ENCODE data around the gene NEIL3. TPM values are rescaled to one million over a fixed set of nuclear protein-coding genes. Genes with fewer than 3 reads are reported as not detected.
"Not testable (repeated sequence)": the region's sequence is repeated elsewhere in the genome, so short reads cannot be mapped to it uniquely, and the experiment has no call there.

NEIL3 gene
- polyA plus RNA-seq, 1 donor: 3.0 TPM

DNA sequence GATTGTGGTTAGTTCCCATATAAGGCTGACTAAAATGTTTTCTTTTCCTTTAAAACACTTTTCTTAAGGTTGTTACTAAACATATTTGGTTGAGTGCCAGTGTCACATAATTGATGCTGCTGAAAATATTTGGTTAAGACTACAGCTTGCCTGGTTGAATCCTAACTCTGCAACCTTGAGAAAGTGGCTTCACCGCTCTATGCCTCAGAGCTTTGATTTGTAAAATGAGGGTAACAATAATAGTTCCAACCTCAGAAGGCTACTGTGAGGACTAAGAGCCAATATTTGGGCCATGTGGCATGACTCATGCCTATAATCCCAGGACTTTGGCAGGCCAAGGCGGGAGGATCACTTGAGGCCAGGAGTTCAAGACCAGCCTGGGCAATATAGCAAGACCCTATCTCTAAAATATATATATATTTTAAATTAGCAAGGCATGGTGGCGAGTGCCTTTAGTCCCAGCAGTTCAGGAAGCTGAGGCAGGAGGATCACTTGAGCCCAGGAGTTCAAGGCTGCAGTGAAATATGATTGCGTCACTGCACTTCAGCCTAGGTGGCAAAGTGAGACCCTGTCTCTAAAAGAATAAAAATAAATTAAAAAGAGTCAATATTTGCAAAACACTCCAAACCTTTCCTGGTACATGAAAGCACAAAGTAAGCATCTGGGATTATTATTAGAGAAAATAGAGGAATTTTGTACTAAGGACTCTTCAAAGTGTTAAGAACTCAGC lies 7.1 kb upstream of the NEIL3 start:
- no peak for DNase-seq

- DNase-seq: no peak
Measured at GRCh38 chr4:177304094-177304493, 5.6 kb upstream of the NEIL3 start.

DNA sequence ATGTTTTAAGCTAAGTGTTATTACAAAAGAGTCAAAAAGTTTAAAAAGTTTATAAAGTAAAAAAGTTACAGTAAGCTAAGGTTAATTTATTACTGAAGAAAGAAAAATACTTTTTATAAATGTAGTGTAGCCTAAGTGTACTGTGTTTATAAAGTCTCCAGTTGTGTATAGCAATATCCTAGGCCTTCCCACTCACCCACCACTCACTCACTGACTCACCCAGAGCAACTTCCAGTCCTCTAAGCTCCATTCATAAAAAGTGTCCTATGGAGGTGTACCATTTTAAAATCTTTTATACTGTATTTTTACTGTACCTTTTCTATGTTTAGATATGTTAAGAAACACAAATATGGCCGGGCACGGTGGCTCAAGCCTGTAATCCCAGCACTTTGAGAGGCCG lies 4.8 kb upstream of the NEIL3 start:
- DNase-seq: not testable (repeated sequence)

GRCh38 chr4:177308125-177308524 lies 1.5 kb upstream of the NEIL3 start:
- no peak for DNase-seq

DNA sequence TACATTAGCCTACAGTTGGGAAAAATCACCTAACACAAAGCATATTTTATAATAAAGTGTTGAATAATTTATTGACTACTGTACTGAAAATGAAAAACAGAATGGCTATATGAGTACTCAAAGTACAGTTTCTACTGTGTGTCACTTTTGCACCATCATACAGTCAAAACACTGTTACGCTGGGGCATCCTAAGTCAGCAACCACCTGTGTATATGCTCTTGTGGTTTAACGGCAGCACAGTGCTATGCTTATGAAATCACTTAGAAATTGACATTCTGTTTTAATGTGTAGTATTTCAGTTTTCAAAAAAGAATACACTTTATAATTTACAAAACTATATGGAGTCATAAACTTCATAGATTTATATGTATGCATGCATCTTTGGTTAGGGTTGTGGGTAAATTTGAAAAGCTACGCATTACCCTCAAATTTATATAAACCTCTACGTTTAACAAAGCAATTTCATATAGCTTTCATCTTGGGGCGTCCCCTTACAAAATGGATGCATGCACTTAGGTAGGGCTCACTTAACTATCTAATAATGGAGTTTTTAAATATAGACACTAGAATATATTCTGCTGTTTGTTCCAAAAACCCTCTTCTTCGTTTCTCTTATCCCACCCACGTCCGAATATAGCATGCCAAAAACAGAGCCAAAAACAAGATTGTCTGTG lies 690 bp upstream of the NEIL3 start:
- no peak for DNase-seq

GRCh38 chr4:177311589-177311988 lies 1.9 kb downstream of the NEIL3 start:
- no peak for DNase-seq

- DNase-seq: no peak
Measured at GRCh38 chr4:177313263-177313662, 3.6 kb downstream of the NEIL3 start.

DNA sequence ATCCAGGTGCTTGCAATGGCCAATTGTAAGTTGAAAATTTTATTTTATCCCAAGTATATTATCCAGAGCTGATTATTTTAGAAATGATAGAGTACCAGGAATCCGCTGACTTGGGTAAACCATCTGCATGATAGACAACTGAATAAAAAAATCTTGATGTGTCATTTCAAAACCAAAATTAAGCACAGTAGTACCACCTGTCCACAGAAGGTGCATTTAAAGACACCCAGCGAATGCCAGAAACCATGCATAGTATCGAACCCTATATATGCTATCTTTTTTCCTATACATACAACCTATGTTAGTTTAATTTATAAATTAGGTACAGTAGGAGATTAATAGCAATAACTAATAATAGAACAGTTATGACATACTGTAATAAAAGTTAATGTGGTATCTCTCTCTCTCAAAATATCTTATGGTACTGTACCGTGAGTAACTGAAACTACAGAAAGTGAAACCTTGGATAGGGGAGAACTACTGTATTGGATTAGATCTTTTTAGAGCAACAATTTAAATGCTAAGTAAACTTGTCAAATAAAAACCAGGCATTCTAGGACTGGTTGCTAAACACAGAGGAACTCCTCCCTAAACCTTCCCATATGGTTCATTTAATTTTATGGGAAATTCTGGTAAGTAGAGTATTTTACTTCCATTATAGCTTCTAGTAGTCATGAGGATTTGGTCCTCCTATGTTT lies 6.2 kb downstream of the NEIL3 start:
- no peak for DNase-seq

DNA sequence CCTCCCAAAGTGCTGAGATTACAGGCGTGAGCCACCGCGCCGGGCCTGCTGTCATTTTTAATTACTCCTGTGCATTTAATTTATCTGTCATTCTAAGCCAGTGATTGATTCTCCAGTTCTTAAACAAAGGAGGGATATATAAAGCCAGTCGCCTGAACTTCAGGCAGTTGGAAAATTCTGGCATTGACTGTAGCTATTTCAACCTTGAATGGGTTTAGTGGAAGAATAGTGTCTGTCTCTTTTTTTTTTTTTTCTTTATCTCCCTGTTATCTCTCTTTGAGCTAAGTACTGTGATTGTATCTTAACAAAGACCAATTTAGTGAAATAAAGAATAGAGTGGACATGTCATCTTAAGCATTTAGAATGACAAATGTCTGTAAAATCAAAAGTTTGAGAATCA lies 11.0 kb downstream of the NEIL3 start:
- DNase-seq: no peak

- no peak for DNase-seq
Measured at GRCh38 chr4:177321647-177322046, 12.0 kb downstream of the NEIL3 start.

DNA sequence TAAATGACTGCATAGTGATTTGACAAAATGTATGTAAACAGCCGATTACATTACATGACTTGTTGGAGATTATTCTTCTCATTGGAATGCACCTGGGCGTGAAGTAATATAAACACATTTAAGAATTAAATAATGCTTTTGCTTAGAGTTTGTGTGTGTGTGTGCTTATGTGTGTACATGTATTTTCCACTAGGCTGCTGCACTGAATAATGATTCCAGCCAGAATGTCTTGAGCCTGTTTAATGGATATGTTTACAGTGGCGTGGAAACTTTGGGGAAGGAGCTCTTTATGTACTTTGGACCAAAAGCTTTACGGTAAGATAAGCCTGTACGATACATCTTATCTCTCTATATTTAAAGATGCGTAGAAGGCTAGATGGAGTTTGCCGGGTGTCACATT lies 12.6 kb downstream of the NEIL3 start:
- DNase-seq: no peak

DNA sequence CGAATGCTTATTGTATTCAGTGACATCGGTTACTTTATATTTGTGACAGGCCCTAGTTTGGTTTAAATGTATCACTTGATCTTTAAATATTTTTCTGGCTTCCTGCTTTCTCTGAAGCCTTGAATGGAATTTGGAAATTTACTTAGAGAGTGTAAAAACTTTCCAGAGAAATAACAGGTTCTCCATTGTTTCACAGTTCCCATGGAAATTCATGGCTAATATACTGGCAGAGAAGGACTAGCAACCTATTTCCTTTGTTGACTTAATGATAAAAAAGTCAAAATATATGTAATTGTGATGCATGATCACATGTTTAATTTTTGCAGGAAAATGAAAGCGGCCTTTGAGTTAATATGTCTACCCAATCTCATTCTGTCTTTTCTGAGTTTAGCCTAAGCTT lies 13.2 kb downstream of the NEIL3 start:
- peak; percentile 12 for DNase-seq

DNA sequence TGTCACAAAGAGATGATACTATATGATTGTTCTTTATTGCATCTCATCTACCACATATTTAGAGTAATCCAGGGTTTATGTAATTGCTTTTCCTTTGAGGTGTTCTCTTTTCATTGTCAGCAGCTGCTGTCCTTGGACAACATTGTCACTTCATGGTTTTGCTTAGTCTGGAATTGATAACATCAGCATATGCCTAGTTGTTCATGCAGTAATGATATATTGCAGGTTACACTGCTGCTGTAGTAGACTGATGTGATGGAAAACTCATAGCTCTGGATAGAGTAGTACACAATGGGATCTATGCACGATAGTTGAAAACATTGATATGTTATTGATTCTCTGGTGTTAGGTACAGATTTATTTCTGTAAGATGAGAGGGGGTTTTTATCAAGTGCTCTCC lies 13.7 kb downstream of the NEIL3 start:
- DNase-seq: no peak

GRCh38 chr4:177332119-177332518 lies 22.4 kb downstream of the NEIL3 start:
- DNase-seq: no peak

DNA sequence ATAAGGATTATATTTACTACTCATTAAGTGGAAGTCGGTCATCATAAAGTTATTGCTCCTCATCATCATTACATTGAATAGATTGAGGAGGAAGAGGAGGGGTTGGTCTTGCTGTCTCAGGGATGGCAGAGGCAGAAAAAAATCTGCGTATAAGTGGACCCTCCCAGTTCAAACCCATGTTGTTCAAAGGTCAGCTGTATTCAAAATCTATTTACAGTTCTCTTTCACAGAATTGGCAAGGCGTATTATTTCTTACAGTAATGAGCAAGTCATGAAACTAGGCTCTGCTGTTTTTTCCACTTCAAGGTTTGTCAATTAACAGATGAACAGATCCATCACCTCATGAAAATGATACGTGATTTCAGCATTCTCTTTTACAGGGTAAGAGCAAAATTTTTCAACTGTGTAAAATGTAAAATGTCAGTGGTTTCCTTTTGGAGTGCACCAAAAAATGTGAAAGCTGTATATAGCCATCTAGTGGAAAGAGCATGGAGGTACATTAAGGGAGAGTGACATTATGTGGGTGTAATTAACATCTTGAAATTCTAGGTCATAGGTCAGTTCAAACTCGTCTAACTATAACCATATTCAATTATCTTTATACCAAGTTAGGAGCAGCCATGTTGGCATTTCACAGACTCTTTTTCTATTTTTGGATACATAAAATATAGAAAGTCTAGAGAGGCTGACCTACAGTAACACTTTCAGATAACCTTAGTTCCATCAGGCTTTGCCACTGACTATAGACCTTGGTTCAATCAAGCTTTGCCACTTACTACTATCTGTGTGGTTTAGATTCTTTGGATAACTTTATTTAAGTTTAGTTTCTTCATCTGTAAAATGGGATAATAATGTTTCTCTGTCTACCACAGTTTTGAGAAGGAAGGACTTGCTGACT lies 30.1 kb downstream of the NEIL3 start:
- DNase-seq: no peak

- no peak for DNase-seq
Measured at GRCh38 chr4:177348348-177348747, 38.7 kb downstream of the NEIL3 start.

DNA sequence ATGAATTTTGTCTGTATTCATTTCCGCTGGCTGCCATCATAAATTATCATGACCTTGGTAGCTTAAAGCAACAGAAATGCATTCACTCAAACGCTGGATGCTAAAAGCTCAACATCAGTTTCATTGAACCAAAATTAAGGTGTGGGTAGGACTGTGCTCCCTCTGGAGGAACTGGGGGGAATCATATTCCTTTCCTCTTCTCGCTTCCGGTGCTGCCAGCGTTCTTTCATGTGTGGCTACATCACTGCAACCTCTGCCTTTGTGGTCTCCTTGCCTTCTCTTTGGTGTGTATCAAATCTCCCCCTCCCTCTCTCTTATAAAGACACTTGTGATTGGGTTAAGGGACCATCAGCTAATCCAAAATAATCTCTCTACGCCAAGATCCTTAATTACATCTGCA lies 39.5 kb downstream of the NEIL3 start:
- no peak for DNase-seq

DNA sequence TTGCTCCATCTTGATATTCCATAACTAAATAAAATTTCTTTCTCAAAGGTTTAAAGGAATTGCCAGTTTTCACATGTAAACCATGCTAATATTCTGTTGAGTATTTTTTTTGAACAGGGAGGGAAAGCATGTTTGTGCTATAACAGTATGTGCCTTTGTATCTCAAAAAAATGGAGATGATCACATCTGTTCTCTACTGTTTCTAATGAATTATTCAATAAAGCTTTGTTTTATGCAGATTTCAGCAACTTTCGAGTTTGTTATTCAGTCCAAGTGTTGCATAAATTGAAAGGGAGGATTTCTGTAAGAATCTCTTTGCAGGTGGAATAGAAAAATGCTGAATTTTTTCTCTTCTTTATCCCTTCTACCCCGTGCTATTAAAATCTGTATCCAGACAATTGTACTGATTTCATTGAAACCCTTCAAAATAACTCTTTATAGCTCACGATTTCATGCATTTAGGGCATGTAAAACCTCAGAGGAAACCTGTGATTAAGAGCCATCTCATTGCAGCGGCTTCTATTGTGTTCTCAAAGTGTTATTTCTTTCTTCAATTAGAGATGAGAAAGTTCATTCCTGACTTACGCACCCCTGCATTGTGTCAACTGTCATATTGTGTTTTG lies 42.1 kb downstream of the NEIL3 start:
- no peak for DNase-seq

DNA sequence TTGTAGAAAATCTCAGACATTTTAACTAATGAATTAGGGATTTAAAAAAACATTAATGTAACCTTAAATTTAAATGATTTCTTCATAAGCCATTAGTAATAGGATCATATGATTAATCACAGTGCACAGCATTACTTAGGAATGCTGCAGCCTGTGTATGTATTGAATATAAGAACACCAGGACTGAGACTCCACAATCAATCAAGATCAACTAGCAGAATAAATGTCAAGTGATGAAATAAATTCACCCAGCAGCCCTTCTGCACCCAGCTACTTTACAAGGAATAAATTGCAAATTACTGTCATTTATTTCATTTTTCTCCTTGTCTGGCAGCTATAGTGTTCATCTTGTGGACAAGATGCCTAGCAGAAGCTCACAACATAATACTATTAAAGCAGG lies 46.5 kb downstream of the NEIL3 start:
- DNase-seq: no peak

DNA sequence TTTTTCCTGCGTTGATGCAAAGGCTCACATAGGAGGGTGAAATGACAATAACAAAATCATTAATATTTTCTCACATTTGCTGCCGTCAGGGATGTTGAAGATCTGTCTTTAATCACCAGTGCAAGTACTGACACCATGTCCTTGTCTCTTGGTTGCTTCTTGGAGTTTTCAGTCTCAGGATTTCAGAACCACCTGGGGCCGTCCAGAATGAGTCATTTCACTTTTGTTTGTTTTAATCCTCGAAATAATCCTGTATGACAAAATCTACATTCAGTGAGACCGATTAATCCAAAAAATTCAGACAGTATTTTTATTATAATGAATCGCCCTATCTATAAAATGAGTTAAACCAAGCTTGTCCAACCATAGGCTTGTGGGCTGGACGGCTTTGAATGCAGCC lies 47.2 kb downstream of the NEIL3 start:
- no peak for DNase-seq

GRCh38 chr4:177367336-177367735 lies 57.7 kb downstream of the NEIL3 start:
- DNase-seq: no peak

DNA sequence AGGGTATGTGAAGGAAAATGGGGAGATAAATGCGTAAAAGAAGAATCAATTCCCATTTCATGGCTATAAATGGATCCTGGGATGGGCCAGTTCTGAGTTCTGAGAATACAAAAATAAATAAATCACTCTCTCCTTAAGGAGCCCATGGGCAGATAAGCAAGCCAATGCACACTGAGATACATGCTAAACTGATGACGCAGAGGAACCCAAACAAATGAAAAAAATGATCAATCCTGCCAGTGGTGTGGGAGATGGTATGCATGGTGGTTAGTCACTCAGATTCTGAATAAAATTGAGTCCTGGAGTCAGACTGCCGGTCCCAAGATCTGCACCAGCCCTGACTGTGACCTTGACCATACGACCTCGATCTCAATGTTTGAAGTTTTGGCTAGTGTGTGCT lies 59.7 kb downstream of the NEIL3 start:
- no peak for DNase-seq

Measured in hindlimb muscle (tissue), 1 donor.